Adipocyte (in vitro differentiated cells): ENCODE data around the gene PTH1R.

ENCODE experiments used
- DNase-seq: peaks from one replicate; pipeline ENCODE4 v3.0.0-alpha.2; 2015; ENCODE audit warnings: low read depth
- H3K27me3 ChIP-seq: replicated peaks from 2 replicates; pipeline ENCODE4 v1.7.0; 2013; ENCODE audit warnings: mild to moderate bottlenecking, low read length, moderate library complexity; ENCODE audit not compliant: control insufficient read depth, insufficient read depth
- H3K36me3 ChIP-seq: 2 replicates; pipeline ENCODE4 v1.7.0; 2013; ENCODE audit warnings: low read length, mild to moderate bottlenecking, moderate library complexity; ENCODE audit not compliant: control insufficient read depth, insufficient read depth, severe bottlenecking
- H3K4me1 ChIP-seq: 2 replicates; pipeline ENCODE4 v1.7.0; 2013; ENCODE audit warnings: mild to moderate bottlenecking, low read length, moderate library complexity; ENCODE audit not compliant: control insufficient read depth, insufficient read depth
- H3K4me3 ChIP-seq: 2 replicates; pipeline ENCODE4 v1.7.0; 2013; ENCODE audit warnings: mild to moderate bottlenecking, low read length, moderate library complexity
- H3K9ac ChIP-seq: 2 replicates; pipeline ENCODE4 v1.7.0; 2013; ENCODE audit warnings: mild to moderate bottlenecking, low read length, moderate library complexity
- H3K9me3 ChIP-seq: 2 replicates; pipeline ENCODE4 v1.7.0; 2013; ENCODE audit warnings: mild to moderate bottlenecking, low read length, moderate library complexity; ENCODE audit not compliant: control insufficient read depth

PTH1R gene

DNA sequence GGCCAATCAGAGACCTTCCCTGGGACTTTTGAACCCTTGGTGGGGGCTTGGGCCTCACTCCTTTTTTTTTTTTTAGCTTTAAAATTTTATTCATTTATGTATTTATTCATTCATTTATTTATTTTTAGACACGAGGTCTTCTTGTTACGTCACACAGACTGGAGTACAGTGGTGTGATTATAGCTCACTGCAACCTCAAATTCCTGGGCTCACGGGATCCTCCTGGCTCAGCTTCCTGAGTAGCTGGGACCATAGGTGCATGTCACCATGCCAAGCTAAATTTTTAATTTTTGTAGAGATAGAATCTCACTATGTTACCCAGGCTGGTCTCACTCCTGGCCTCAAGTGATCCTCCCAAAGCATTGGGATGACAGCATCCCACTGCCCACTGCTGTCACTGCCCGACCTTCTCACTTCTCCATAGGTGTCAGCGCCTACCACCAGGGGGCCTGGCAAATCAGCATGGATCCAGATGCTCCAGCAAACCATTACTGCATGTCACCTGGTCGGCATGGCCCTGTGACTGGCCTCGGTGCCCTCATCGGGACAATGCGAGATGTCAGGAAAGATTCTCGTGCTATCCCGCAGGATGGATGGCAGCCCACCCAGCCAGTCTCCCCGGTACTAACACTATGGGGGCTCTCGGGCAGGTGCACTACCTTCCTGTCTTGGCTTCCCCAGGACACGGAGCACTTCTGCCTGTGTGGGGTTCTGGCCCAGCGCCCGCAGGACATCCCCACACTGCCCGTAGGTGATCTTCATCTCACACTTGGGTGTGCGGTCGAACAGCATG, 17.3 kb upstream of the PTH1R start:
- no peaks in the 10 kb centered on the region for H3K9me3 ChIP-seq
- H3K9ac ChIP-seq, result no peak overlapping the region
- no peaks in the 10 kb centered on the region for H3K36me3 ChIP-seq
- H3K4me1 ChIP-seq, result peaks cover 24% of the 10 kb centered on the region
- no peak overlapping the region for H3K4me3 ChIP-seq
- H3K27me3 ChIP-seq, result peaks cover 27% of the 10 kb centered on the region
- peak; percentile 27 for DNase-seq

DNA sequence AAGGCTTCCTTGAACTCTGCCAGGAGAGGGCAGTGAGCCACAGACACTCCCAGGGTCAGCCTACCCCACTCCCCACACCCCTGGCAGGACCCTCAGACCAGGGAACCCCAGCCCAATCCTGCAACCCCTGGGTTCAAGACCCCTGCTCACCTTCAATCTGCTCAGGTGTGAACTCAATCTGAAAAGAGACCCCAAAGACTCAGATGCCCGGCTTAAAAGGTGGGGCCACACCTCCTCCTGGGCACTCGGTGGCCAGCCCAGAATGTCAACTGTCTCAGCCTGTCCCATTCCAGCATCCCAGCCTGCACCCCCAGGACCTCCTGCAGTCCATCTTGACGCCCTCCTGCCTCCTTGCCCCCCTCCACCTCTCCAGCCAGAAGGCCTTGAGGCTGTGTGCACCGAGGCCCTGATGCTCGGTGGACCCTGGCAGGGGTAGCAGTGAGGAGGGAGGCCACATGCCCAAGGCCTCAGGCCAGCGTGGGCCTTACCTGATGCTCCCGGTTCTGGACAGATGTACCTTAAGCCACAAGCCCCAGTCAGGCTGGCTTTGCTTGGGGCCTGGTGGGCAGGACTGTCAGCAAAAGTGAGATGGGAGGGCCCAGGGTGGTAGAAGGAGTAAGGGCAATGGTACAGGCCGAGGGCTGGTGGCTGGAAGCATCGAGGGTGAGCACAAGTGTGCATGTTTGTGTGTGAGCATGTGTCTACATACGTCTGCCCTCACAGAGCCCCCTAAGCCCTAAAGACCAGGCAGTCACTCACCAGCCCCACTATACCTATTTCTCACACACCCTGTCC, 16.5 kb upstream of the PTH1R start:
- Histone ChIP-seq H3K27me3 (peaks cover 27% of the 10 kb centered on the region), H3K4me1 (peaks cover 28% of the 10 kb centered on the region), H3K9me3 (no peaks in the 10 kb centered on the region), H3K36me3 (no peaks in the 10 kb centered on the region), H3K9ac (no peak overlapping the region), H3K4me3 (no peak overlapping the region)
- DNase-seq, result no peak

DNA sequence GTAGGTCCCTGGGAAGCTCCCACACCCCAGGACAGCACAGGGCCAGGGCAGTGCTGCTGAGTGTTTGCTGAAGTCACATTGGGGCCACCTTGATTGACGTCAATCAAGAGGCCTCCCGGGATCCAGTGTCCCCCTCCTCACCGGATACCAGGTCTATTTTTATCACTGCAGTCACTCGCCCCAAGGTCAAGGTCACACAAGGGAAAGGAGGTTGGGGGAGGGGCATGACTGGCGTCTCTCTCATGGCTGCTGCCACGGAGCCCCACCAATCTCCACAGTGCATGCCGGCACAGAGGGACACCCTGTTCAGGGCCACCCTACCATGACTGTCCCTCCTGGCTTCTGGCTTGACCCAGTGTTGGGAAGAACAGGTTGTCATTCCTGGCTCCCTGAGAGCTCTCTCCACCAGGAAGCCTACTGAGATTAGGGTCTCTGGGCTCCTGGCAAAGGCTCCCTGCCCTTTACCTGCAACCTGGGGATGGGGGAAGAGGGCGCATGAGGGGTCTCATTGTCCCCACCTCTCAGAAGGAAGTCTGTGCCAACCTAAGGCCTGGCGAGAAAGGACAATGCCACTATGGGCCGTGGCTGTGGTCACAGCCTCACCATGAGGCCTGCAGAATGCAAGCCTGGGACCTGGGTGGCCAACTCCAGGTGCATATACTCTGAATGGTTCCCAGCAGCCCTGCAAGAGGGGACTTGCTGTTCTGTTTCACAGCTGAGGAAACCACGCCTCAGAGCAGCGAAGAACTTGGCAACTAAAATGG, 15.7 kb upstream of the PTH1R start:
- H3K4me3 ChIP-seq, result no peak overlapping the region
- H3K4me1 ChIP-seq, result peaks cover 21% of the 10 kb centered on the region
- H3K27me3 ChIP-seq, result peaks cover 27% of the 10 kb centered on the region
- no peaks in the 10 kb centered on the region for H3K36me3 ChIP-seq
- no peaks in the 10 kb centered on the region for H3K9me3 ChIP-seq
- DNase-seq, result no peak
- no peak overlapping the region for H3K9ac ChIP-seq

DNA sequence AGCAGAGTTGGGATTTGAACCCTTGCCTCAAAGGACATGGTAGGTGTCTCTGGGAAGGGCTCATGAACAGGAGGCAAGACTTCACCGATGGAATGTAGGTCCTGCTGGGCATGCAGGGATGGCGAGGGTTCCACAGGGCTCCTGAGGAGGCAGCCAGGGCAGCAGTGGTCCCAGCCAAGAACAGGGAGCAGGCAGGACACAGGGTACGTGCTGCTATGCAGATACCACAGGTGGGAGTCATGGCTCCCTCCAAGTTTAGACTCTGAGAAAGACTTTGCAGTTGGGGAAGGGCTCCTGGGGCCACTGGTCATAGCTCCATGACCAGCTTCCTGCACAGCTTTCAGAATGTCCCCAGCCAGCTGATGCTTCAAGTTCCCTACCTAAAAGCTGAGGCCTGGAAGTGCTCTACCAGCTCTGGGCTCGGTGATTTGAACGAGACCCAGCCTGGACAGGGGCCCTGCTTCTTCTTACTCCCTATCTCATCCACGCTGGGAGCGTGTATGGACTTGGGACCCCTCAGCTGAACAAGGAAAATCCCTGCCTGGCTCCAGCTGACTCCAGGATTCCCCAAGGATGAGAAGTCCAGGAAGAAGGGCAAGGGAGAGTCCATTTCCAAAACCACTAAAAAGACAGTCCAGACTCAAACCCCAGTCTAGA, 15.0 kb upstream of the PTH1R start:
- peaks cover 23% of the 10 kb centered on the region for H3K27me3 ChIP-seq
- no peaks in the 10 kb centered on the region for H3K9me3 ChIP-seq
- no peak overlapping the region for H3K9ac ChIP-seq
- no peaks in the 10 kb centered on the region for H3K36me3 ChIP-seq
- no peak overlapping the region for H3K4me3 ChIP-seq
- peaks cover 21% of the 10 kb centered on the region for H3K4me1 ChIP-seq
- no peak for DNase-seq

DNA sequence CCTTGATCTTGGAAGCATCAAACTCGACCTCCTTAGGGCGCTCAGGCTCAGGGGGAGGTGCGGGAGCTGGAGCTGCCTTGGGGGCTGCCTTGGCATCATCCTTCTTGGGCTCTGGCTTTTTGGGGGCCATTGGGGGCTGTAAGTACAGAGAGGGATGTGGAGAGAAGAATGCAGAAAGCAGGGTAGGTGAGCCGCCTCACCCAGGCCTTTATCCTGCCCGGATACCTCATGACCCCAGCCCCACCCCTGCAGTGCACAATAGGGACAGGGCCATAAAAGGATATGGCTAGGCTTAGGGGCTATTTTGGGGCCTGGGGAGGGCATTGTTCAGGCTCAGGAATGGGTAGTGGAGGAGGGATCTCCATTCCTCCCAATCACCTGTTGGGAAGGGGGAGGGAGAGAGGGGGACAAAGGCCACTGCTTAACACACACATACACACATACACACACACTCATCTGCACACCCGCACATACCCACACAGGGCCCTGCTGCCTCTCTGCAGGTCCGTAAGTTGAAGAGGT, 14.2 kb upstream of the PTH1R start, which contains the start of gene MYL3:
Gene MYL3 (minus strand): TSS at position 184 of the 522 bp plus-strand sequence. CDS start 54 bp downstream, at position 130.
- Histone ChIP-seq H3K27me3 (peaks cover 15% of the 10 kb centered on the region), H3K9me3 (no peaks in the 10 kb centered on the region), H3K36me3 (no peaks in the 10 kb centered on the region), H3K4me3 (no peak within 1 kb of the TSS), H3K9ac (no peak within 1 kb of the TSS), H3K4me1 (peaks cover 29% of the 10 kb centered on the region)
- DNase-seq, result no peak

DNA sequence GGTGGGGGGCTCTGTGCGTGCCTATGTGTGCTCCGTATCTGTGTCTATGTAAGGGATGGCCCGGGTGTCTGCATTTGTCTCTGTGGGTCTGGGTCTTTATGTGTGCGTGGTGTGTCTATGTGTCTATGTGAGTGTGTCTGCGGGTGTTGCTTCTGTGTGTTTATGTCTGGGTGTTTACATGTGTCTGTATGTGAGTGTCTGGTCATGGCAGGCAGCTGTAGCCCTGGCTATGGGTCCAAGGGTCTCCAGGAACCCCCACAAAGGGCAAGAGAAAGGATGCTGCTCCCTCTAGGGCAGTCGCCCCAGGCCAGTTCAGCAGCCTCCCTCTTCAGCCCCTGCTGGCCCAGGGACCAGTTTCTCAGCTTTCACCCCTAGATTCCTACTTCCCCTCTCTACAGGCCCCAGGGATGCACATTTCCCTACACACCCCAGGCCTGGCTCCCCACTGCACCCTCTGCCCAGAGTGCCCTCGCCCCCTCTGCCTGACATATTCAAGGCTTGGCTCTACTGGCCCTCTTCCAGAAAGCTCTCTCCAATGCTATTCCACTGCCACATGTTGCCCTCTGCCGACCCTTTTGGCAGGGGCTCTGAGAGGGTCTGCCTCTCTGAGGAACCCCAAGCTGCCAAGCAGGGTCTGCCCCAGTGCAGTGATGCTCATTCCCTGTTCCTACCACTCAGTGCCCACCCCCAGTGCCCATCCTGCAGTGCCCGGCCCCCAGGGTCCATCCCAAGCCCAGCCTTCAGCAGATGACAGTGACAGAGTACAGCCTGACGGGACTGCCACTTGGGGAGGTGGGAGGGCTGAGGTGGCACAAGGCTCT, 13.2 kb upstream of the PTH1R start:
- Histone ChIP-seq H3K4me3 (no peak overlapping the region), H3K27me3 (peaks cover 9% of the 10 kb centered on the region), H3K9me3 (no peaks in the 10 kb centered on the region), H3K9ac (peak overlapping the region; percentile 52), H3K36me3 (no peaks in the 10 kb centered on the region), H3K4me1 (peaks cover 38% of the 10 kb centered on the region)
- no peak for DNase-seq

DNA sequence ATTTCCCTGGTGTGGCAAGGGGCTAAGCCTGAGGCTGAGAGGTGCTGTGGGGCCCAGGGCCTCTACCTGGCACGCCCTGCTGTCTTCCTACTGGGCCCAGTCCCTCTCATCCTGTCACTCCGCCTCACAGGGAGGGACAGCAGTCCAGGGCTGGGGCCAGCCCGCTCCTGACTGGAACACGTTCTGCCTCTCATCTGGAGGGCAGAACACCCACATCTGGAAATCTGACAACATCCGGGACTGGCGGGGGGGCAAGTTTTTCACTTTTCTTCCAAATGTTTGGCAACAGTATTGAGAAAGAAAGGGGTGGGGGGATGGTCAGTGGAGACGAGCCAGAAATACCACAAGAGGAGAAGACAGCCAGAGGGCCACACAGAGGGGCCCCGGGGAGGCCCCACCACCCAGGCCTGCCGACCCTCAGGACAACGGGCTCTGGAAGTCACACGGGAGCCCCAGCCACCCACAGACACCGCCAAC, 12.5 kb upstream of the PTH1R start:
- Histone ChIP-seq H3K9me3 (no peaks in the 10 kb centered on the region), H3K4me1 (peaks cover 39% of the 10 kb centered on the region), H3K4me3 (no peak overlapping the region), H3K9ac (peak overlapping the region; percentile 52), H3K27me3 (peaks cover 9% of the 10 kb centered on the region), H3K36me3 (no peaks in the 10 kb centered on the region)
- DNase-seq, result peak; percentile 76

DNA sequence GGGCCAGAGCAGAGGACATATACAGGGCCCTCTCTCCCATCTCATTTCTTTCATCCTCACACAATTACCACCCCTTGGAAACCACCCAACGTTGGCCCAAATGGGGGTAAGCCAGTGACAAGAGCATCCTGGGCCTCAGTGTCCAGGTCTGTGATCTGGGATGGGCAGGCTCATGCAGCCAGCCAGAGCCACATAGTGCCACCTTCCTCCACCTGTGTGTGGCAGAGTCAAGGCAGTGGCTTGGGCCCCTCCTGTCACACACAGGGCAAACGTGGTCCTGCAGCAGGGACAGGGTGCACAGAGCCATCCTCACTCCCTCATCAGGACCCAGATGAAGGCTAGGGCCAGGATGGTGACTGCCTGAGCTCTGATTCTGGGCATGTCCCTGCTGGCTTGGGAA, 12.0 kb upstream of the PTH1R start:
- H3K9me3 ChIP-seq, result no peaks in the 10 kb centered on the region
- peaks cover 10% of the 10 kb centered on the region for H3K27me3 ChIP-seq
- no peaks in the 10 kb centered on the region for H3K36me3 ChIP-seq
- no peak overlapping the region for H3K4me3 ChIP-seq
- H3K4me1 ChIP-seq, result peaks cover 39% of the 10 kb centered on the region
- no peak overlapping the region for H3K9ac ChIP-seq
- DNase-seq, result no peak

DNA sequence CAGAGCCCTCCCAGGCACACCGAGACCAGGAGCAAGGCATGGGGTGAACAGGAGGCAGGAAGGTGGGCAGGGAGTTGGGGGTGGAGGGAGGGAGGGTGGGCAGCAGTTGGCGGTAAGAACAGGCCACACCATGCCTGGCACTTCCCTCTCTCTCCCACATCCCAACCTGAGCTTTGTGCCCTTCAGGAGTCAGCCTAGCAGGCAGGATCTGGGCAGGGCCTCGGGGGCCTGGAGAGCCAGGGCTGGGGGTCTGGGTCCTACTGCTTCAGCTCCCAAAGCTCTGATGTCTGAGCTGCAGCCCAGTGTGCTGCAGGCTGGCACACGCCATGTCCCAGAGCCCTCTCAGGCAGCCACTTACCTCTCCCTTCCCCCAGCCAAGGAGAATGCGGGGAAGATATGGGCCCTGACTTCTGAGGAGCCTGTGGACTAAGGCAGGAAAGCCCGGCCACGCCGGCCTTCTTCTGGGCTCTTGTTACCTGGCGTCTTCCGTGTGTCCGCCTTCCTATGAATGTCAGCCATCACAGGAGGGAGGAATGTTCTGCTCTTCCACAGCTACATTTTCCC, 11.4 kb upstream of the PTH1R start:
- H3K9ac ChIP-seq, result no peak overlapping the region
- peaks cover 43% of the 10 kb centered on the region for H3K4me1 ChIP-seq
- DNase-seq, result no peak
- peaks cover 16% of the 10 kb centered on the region for H3K27me3 ChIP-seq
- H3K9me3 ChIP-seq, result no peaks in the 10 kb centered on the region
- H3K4me3 ChIP-seq, result no peak overlapping the region
- H3K36me3 ChIP-seq, result no peaks in the 10 kb centered on the region
